HCT116 (cell line): ENCODE data around the gene NNT. TPM values are rescaled to one million over a fixed set of nuclear protein-coding genes. Genes with fewer than 3 reads are reported as not detected.

ENCODE experiments used
- ATAC-seq: fragments of 200-7000 bp; cut with Tn5 transposase; 2 replicates; pipeline ENCODE4 v1.9.1; 2020; ENCODE audit warnings: mild to moderate bottlenecking, moderate library complexity
- BruUV-seq: library from RNA; stranded (reverse); fragments of 400-500 nt; replicated peaks from 2 replicates; lab custom pipeline; 2021; lab: Mats Ljungman, UMichigan
- CTCF ChIA-PET: fragments of 300-600 bp; sonication (Branson Sonifier 250); formaldehyde crosslinking; loops from one replicate; lab custom pipeline; 2021; ENCODE audit warnings: antibody characterized with exemption; lab: Charles Lee
- POLR2A ChIA-PET: fragments of 300-600, 350-600 bp; sonication (Branson Sonifier 250); formaldehyde crosslinking; loops from one replicate; lab custom pipeline; 2021; ENCODE audit warnings: antibody characterized with exemption; lab: Charles Lee
- RAD21 ChIA-PET, 2 experiments: fragments of 300-600 bp; sonication (Branson Sonifier 250); formaldehyde crosslinking; loops; one replicate each; lab custom pipeline; 2023; ENCODE audit warnings: low total read pairs in 2 of 2; ENCODE audit not compliant: uncharacterized antibody in 2 of 2, unreplicated experiment in 2 of 2, low non-redundant PET in 1 of 2; lab: Charles Lee
- DNase-seq: peaks from one replicate; pipeline ENCODE4 v3.0.0-alpha.2; 2010; ENCODE audit warnings: low read depth, low spot score
- H2AFZ ChIP-seq: fragments of 200-600 bp; shearing (Covaris generic), sonication (generic); 2 replicates; pipeline ENCODE4 v1.6.1; 2017; ENCODE audit warnings: low read depth, mixed run types, mixed read lengths, antibody characterized with exemption, low read length; ENCODE audit not compliant: poor library complexity, severe bottlenecking
- H3K27ac ChIP-seq: 2 replicates; pipeline ENCODE4 v1.5.1; 2012; ENCODE audit warnings: low read depth, low read length
- H3K27me3 ChIP-seq: fragments of 200-600 bp; sonication (generic); 2 replicates; pipeline ENCODE4 v1.6.1; 2016; ENCODE audit warnings: mixed run types, low read length, mixed read lengths; ENCODE audit not compliant: insufficient read depth
- H3K36me3 ChIP-seq, 2 experiments: fragments of 200-500 bp in 1 of 2; fragments of 200-600 bp in 1 of 2; sonication (Bioruptor generic) in 1 of 2; sonication (generic) in 1 of 2; 2 replicates each; pipeline versions ENCODE4 v1.5.1 to v1.6.1; 2014 to 2016; ENCODE audit warnings: low read length in 2 of 2, inconsistent platforms in 1 of 2, mixed read lengths in 1 of 2, mixed run types in 1 of 2; ENCODE audit not compliant: insufficient read depth in 2 of 2, control insufficient read depth in 1 of 2
- H3K4me1 ChIP-seq, 2 experiments: fragments of 200-600 bp in 1 of 2; sonication (generic) in 1 of 2; 2 replicates each; pipeline versions ENCODE4 v1.5.1 to v1.6.1; 2012 to 2017; ENCODE audit warnings: low read length in 2 of 2, inconsistent platforms in 1 of 2, mild to moderate bottlenecking in 1 of 2, mixed read lengths in 1 of 2, mixed run types in 1 of 2, moderate library complexity in 1 of 2; ENCODE audit not compliant: insufficient read depth in 2 of 2, control insufficient read depth in 1 of 2
- H3K4me2 ChIP-seq: fragments of 200-600 bp; sonication (generic); 2 replicates; pipeline ENCODE4 v1.6.1; 2017; ENCODE audit warnings: mixed run types, low read length, mixed read lengths
- H3K4me3 ChIP-seq, 2 experiments: fragments of 200-600 bp in 1 of 2; sonication (generic) in 1 of 2; replicated peaks in 1 of 2; 2 replicates each; pipeline ENCODE4 v1.5.1; 2011 to 2016; ENCODE audit warnings: low read length in 2 of 2, control low read depth in 1 of 2, low read depth in 1 of 2, mild to moderate bottlenecking in 1 of 2, mixed read lengths in 1 of 2, mixed run types in 1 of 2
- H3K79me2 ChIP-seq: fragments of 200-600 bp; sonication (generic); 2 replicates; pipeline ENCODE4 v1.6.1; 2017; ENCODE audit warnings: mild to moderate bottlenecking, mixed run types, low read length, moderate library complexity, mixed read lengths; ENCODE audit not compliant: insufficient read depth
- H3K9ac ChIP-seq: fragments of 200-600 bp; sonication (generic); 2 replicates; pipeline ENCODE4 v1.6.1; 2016; ENCODE audit warnings: low read length, mixed read lengths
- H3K9me2 ChIP-seq: fragments of 200-600 bp; sonication (generic), shearing (Covaris generic); 2 replicates; pipeline ENCODE4 v1.6.1; 2017; ENCODE audit warnings: mixed run types, mild to moderate bottlenecking, moderate library complexity; ENCODE audit not compliant: insufficient read depth
- H3K9me3 ChIP-seq, 2 experiments: fragments of 200-500 bp in 1 of 2; fragments of 200-600 bp in 1 of 2; sonication (Bioruptor generic) in 1 of 2; sonication (generic) in 1 of 2; 2 replicates each; pipeline ENCODE4 v1.6.1; 2014 to 2017; ENCODE audit warnings: low read length in 2 of 2, mixed read lengths in 2 of 2, inconsistent platforms in 1 of 2, low read depth in 1 of 2, mild to moderate bottlenecking in 1 of 2, mixed run types in 1 of 2, moderate library complexity in 1 of 2; ENCODE audit not compliant: control insufficient read depth in 1 of 2, insufficient read depth in 1 of 2
- H4K20me1 ChIP-seq: fragments of 200-600 bp; sonication (generic), shearing (Covaris generic); 2 replicates; pipeline ENCODE4 v1.6.1; 2017; ENCODE audit warnings: mixed run types, mild to moderate bottlenecking, moderate library complexity; ENCODE audit not compliant: insufficient read depth
- CBX3 ChIP-seq: IDR thresholded peaks from 2 replicates; pipeline ENCODE4 v1.6.1; 2012; ENCODE audit warnings: low read depth
- FOSL1 ChIP-seq: IDR thresholded peaks from 2 replicates; pipeline ENCODE4 v1.6.1; 2012; ENCODE audit warnings: low read depth
- SP1 ChIP-seq: IDR thresholded peaks from 2 replicates; pipeline ENCODE4 v1.6.1; 2012; ENCODE audit warnings: low read depth
- SRF ChIP-seq: IDR thresholded peaks from 2 replicates; pipeline ENCODE4 v1.6.1; 2012; ENCODE audit warnings: low read depth
- TCF7L2 ChIP-seq: IDR thresholded peaks from 2 replicates; pipeline ENCODE4 v1.7.0; 2011; ENCODE audit warnings: borderline replicate concordance, inconsistent platforms; ENCODE audit not compliant: insufficient read depth, insufficient read length; ENCODE audit errors: extremely low read depth
- intact Hi-C: fragments of 100-400 bp; cut with micrococcal nuclease; formaldehyde crosslinking; loops from 2 replicates; pipeline ENCODE4 v1.10.0; 2022
- total RNA-seq: library from RNA; stranded (reverse); gene quantifications from one replicate; pipeline ENCODE4 v1.2.1, GENCODE V29; 2021; ENCODE audit not compliant: unreplicated experiment
- TF ChIP-seq, protein P1 (sequence below): IDR thresholded peaks from 2 replicates; pipeline ENCODE4 v1.6.1; 2011; ENCODE audit warnings: mild to moderate bottlenecking, low read length, moderate library complexity; ENCODE audit not compliant: insufficient replicate concordance; ENCODE audit errors: extremely low read depth
- TF ChIP-seq, protein P2 (sequence below), 3 experiments: fragments of 200-600 bp in 1 of 3; sonication (generic) in 1 of 3; IDR thresholded peaks in 2 of 3; conservative IDR thresholded peaks in 1 of 3; 2 replicates each; pipeline ENCODE4 v1.5.1; 2012 to 2017; ENCODE audit warnings: low read depth in 2 of 3, low read length in 2 of 3, antibody characterized with exemption in 1 of 3, borderline replicate concordance in 1 of 3, control low read depth in 1 of 3, mild to moderate bottlenecking in 1 of 3, mixed read lengths in 1 of 3, mixed run types in 1 of 3, moderate library complexity in 1 of 3; ENCODE audit not compliant: insufficient read depth in 1 of 3
- TF ChIP-seq, protein P3 (sequence below): IDR thresholded peaks from 2 replicates; pipeline ENCODE4 v1.6.1; 2012; ENCODE audit warnings: low read depth
- TF ChIP-seq, protein P4 (sequence below): IDR thresholded peaks from 2 replicates; pipeline ENCODE4 v1.6.1; 2012
- TF ChIP-seq, protein P5 (sequence below): IDR thresholded peaks from 2 replicates; pipeline ENCODE4 v1.6.1; 2012

NNT gene
- total RNA-seq, 1 experiment from 2014 or later: 0.32 TPM

DNA sequence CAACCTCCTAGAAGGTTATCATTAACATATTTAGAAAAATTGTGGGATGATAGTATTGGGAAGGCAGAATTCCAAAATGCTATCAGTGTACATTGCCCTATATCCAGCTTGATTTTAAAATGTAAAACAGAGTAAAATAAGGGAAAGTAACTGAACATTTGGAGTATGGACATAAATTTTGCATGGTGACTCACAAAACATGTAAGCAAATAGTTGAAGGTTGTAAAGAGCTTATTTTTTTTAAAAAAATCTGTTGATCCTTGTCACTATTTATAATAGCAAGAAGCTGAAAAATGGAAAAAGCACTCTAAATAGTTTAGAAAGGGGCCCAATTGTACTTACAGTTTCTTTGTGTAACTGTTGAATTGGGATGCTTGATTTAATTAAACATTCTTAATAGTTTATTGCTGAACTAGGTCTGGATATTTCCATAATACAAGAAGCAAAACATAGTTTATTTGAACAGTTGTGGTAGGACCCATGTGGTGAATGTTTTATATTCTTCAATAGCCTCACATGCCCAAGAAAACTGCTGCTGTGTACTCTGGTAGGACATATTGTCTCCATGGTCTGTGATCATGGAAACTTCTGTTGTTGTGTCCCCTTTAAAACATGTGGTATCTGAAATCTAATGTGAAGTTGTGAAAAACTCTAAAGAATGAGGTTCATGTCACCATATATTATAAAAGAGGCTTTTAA is 82.4 kb downstream of the NNT start (continued):
- TF ChIP-seq, protein P1, sequence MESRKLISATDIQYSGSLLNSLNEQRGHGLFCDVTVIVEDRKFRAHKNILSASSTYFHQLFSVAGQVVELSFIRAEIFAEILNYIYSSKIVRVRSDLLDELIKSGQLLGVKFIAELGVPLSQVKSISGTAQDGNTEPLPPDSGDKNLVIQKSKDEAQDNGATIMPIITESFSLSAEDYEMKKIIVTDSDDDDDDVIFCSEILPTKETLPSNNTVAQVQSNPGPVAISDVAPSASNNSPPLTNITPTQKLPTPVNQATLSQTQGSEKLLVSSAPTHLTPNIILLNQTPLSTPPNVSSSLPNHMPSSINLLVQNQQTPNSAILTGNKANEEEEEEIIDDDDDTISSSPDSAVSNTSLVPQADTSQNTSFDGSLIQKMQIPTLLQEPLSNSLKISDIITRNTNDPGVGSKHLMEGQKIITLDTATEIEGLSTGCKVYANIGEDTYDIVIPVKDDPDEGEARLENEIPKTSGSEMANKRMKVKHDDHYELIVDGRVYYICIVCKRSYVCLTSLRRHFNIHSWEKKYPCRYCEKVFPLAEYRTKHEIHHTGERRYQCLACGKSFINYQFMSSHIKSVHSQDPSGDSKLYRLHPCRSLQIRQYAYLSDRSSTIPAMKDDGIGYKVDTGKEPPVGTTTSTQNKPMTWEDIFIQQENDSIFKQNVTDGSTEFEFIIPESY: no peak
- TF ChIP-seq, all 23 proteins: peak for 0

DNA sequence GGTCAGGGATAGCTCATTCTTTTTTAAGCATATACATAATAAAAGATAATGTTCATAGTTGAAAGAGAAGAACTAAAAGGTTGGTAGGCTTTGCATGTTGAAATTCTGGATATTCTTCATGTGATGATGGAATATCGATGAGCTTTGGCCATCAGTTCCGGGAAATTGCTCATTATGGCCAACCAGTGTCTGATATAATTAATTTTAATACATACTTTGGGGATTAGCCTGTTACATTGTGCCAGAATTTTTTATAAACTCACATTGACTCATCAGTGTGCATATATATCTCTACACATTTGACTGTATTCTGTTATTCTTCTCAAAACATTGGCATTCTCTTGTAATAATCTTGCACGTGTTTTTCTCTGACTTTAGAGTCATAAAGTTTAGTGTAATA is 84.3 kb downstream of the NNT start:
- H3K9me3 ChIP-seq: no peaks in the 10 kb centered on the region
- H3K36me3 ChIP-seq: no peaks in the 10 kb centered on the region
- no TSS peak for BruUV-seq
- no peak overlapping the region for H3K27ac ChIP-seq
- no peaks in the 10 kb centered on the region for H3K27me3 ChIP-seq
- no peak overlapping the region for H2AFZ ChIP-seq
- no peaks in the 10 kb centered on the region for H3K79me2 ChIP-seq
- H3K4me2 ChIP-seq: no peak overlapping the region
- ChIA-PET POLR2A (no interaction called here), CTCF (no interaction called here), RAD21 (no interaction called here)
- no peaks in the 10 kb centered on the region for H3K4me1 ChIP-seq
- H4K20me1 ChIP-seq: no peaks in the 10 kb centered on the region
- no peak overlapping the region for H3K4me3 ChIP-seq
- no peak overlapping the region for H3K9ac ChIP-seq
- intact Hi-C loops: no loop called here
- TF ChIP-seq, protein P2, sequence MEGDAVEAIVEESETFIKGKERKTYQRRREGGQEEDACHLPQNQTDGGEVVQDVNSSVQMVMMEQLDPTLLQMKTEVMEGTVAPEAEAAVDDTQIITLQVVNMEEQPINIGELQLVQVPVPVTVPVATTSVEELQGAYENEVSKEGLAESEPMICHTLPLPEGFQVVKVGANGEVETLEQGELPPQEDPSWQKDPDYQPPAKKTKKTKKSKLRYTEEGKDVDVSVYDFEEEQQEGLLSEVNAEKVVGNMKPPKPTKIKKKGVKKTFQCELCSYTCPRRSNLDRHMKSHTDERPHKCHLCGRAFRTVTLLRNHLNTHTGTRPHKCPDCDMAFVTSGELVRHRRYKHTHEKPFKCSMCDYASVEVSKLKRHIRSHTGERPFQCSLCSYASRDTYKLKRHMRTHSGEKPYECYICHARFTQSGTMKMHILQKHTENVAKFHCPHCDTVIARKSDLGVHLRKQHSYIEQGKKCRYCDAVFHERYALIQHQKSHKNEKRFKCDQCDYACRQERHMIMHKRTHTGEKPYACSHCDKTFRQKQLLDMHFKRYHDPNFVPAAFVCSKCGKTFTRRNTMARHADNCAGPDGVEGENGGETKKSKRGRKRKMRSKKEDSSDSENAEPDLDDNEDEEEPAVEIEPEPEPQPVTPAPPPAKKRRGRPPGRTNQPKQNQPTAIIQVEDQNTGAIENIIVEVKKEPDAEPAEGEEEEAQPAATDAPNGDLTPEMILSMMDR (IDR thresholded peaks at IDR 0.05 in 2 of 3, conservative IDR thresholded peaks at IDR 0.05 in 1 of 3; ENCODE audit: borderline replicate concordance in 1 of 3, insufficient read depth in 1 of 3, low read depth in 2 of 3, low read length in 2 of 3): no peak
- TF ChIP-seq CBX3: no peak
- TF ChIP-seq SRF: no peak
- TF ChIP-seq TCF7L2: no peak
- TF ChIP-seq SP1: no peak
- TF ChIP-seq FOSL1: no peak
- TF ChIP-seq, protein P3, sequence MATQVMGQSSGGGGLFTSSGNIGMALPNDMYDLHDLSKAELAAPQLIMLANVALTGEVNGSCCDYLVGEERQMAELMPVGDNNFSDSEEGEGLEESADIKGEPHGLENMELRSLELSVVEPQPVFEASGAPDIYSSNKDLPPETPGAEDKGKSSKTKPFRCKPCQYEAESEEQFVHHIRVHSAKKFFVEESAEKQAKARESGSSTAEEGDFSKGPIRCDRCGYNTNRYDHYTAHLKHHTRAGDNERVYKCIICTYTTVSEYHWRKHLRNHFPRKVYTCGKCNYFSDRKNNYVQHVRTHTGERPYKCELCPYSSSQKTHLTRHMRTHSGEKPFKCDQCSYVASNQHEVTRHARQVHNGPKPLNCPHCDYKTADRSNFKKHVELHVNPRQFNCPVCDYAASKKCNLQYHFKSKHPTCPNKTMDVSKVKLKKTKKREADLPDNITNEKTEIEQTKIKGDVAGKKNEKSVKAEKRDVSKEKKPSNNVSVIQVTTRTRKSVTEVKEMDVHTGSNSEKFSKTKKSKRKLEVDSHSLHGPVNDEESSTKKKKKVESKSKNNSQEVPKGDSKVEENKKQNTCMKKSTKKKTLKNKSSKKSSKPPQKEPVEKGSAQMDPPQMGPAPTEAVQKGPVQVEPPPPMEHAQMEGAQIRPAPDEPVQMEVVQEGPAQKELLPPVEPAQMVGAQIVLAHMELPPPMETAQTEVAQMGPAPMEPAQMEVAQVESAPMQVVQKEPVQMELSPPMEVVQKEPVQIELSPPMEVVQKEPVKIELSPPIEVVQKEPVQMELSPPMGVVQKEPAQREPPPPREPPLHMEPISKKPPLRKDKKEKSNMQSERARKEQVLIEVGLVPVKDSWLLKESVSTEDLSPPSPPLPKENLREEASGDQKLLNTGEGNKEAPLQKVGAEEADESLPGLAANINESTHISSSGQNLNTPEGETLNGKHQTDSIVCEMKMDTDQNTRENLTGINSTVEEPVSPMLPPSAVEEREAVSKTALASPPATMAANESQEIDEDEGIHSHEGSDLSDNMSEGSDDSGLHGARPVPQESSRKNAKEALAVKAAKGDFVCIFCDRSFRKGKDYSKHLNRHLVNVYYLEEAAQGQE: no peak
- TF ChIP-seq, protein P4, sequence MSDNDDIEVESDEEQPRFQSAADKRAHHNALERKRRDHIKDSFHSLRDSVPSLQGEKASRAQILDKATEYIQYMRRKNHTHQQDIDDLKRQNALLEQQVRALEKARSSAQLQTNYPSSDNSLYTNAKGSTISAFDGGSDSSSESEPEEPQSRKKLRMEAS: no peak
- TF ChIP-seq, protein P5, sequence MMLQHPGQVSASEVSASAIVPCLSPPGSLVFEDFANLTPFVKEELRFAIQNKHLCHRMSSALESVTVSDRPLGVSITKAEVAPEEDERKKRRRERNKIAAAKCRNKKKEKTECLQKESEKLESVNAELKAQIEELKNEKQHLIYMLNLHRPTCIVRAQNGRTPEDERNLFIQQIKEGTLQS: no peak
- TF ChIP-seq, all 23 proteins: peak for 0
- DNase-seq (no peak), ATAC-seq (no peak)
- H3K9me2 ChIP-seq: no peaks in the 10 kb centered on the region
